H1 (cell line): ENCODE measurements around the gene OR13J1. TPM values are rescaled to one million over a fixed set of nuclear protein-coding genes. Genes with fewer than 3 reads are reported as not detected.

Experiments
- CTCF ChIA-PET: fragments of 300-600 bp; sonication (Branson Sonifier 250); formaldehyde crosslinking; loops from one replicate; lab custom pipeline; 2021; ENCODE audit not compliant: partially characterized antibody; lab: Charles Lee
- POLR2A ChIA-PET: fragments of 300-600 bp; sonication (Branson Sonifier 250); formaldehyde crosslinking; loops from one replicate; lab custom pipeline; 2021; ENCODE audit warnings: inconsistent platforms; ENCODE audit not compliant: partially characterized antibody; lab: Charles Lee
- DNase-seq, 2 experiments: peaks; one replicate each; pipeline versions ENCODE4 v3.0.0 to v3.0.0-alpha.2; 2010 to 2022; ENCODE audit warnings: low spot score in 2 of 2, low read depth in 1 of 2, mixed read lengths in 1 of 2
- FAIRE-seq: peaks from 2 replicates; lab custom pipeline; 2011; peaks lifted over from hg19 to GRCh38; lab: Jason Lieb, UNC
- H2AFZ ChIP-seq: 2 replicates; pipeline ENCODE4 v1.8.1; 2012; ENCODE audit warnings: low read length, inconsistent platforms
- H2AK5ac ChIP-seq: 2 replicates; pipeline ENCODE4 v1.6.1; 2013; ENCODE audit warnings: low read depth, low read length
- H2BK120ac ChIP-seq: replicated peaks from 2 replicates; pipeline ENCODE3; 2013; ENCODE audit warnings: low read depth, low read length, inconsistent platforms
- H2BK12ac ChIP-seq: 2 replicates; pipeline ENCODE4 v1.6.1; 2013; ENCODE audit warnings: low read depth, low read length
- H2BK15ac ChIP-seq: 2 replicates; pipeline ENCODE4 v1.6.1; 2013; ENCODE audit warnings: low read length
- H2BK20ac ChIP-seq: 2 replicates; pipeline ENCODE4 v1.6.1; 2013; ENCODE audit warnings: low read length
- H2BK5ac ChIP-seq: 2 replicates; pipeline ENCODE4 v1.6.1; 2013; ENCODE audit warnings: low read depth, low read length
- H3K14ac ChIP-seq: 2 replicates; pipeline ENCODE4 v1.6.1; 2013; ENCODE audit warnings: inconsistent platforms; ENCODE audit not compliant: insufficient read length
- H3K18ac ChIP-seq: 2 replicates; pipeline ENCODE4 v1.6.1; 2013; ENCODE audit warnings: low read length; ENCODE audit errors: extremely low read depth
- H3K23ac ChIP-seq: 2 replicates; pipeline ENCODE4 v1.6.1; 2013; ENCODE audit warnings: inconsistent platforms; ENCODE audit not compliant: insufficient read length
- H3K23me2 ChIP-seq: 2 replicates; pipeline ENCODE4 v1.6.1; 2013; ENCODE audit warnings: low read depth, low read length
- H3K27ac ChIP-seq: 2 replicates; pipeline ENCODE4 v1.6.1; 2011; ENCODE audit warnings: low read depth, low read length, inconsistent platforms
- H3K27me3 ChIP-seq, 4 experiments: replicated peaks in 1 of 4; 1 replicate in 1 of 4; 2 replicates in 3 of 4; pipeline versions ENCODE4 v1.6.1 to v1.8.1; 2011 to 2013; ENCODE audit warnings: low read length in 3 of 4, mild to moderate bottlenecking in 3 of 4, inconsistent platforms in 2 of 4, mixed read lengths in 2 of 4, moderate library complexity in 1 of 4; ENCODE audit not compliant: control insufficient read depth in 3 of 4, insufficient read depth in 3 of 4; ENCODE audit errors: extremely low read depth in 1 of 4
- H3K36me3 ChIP-seq, 4 experiments: 2 replicates each; pipeline versions ENCODE4 v1.6.1 to v1.8.1; 2011 to 2013; ENCODE audit warnings: mild to moderate bottlenecking in 4 of 4, low read length in 3 of 4, moderate library complexity in 2 of 4, control low read depth in 1 of 4, inconsistent platforms in 1 of 4; ENCODE audit not compliant: insufficient read depth in 4 of 4, control insufficient read depth in 2 of 4
- H3K4ac ChIP-seq: replicated peaks from 2 replicates; pipeline ENCODE3; 2013; ENCODE audit warnings: low read length, low read depth, mixed read lengths, inconsistent platforms; ENCODE audit not compliant: insufficient read length
- H3K4me1 ChIP-seq, 4 experiments: replicated peaks in 1 of 4; 1 replicate in 1 of 4; 2 replicates in 3 of 4; pipeline versions ENCODE4 v1.6.1 to v1.8.1; 2011 to 2013; ENCODE audit warnings: low read length in 3 of 4, inconsistent platforms in 2 of 4, mixed read lengths in 1 of 4; ENCODE audit not compliant: insufficient read depth in 4 of 4, control insufficient read depth in 3 of 4
- H3K4me2 ChIP-seq, 2 experiments: 2 replicates each; pipeline versions ENCODE4 v1.6.1 to v1.8.1; 2011 to 2013; ENCODE audit warnings: low read depth in 2 of 2, low read length in 2 of 2, control low read depth in 1 of 2, inconsistent platforms in 1 of 2, mild to moderate bottlenecking in 1 of 2; ENCODE audit not compliant: insufficient read depth in 1 of 2
- H3K4me3 ChIP-seq, 4 experiments: fragments of 200-600, 300-600 bp in 1 of 4; sonication (generic), shearing (Covaris generic), sonication (Bioruptor Twin) in 1 of 4; 2 replicates each; pipeline versions ENCODE4 v1.5.1 to v1.8.1; 2011 to 2016; ENCODE audit warnings: low read length in 4 of 4, low read depth in 3 of 4, control low read depth in 2 of 4, inconsistent platforms in 2 of 4, mild to moderate bottlenecking in 2 of 4, mixed read lengths in 1 of 4, moderate library complexity in 1 of 4; ENCODE audit not compliant: insufficient read depth in 2 of 4; ENCODE audit errors: extremely low read depth in 1 of 4
- H3K56ac ChIP-seq: replicated peaks from 2 replicates; pipeline ENCODE3; 2013; ENCODE audit warnings: low read depth, mild to moderate bottlenecking, mixed read lengths, low read length, inconsistent platforms; ENCODE audit not compliant: insufficient read length
- H3K79me1 ChIP-seq: 2 replicates; pipeline ENCODE4 v1.6.1; 2013; ENCODE audit warnings: low read depth, low read length, control low read depth
- H3K79me2 ChIP-seq, 2 experiments: 2 replicates each; pipeline versions ENCODE4 v1.6.1 to v1.8.1; 2012 to 2013; ENCODE audit warnings: low read length in 2 of 2, mild to moderate bottlenecking in 2 of 2, inconsistent platforms in 1 of 2; ENCODE audit not compliant: insufficient read depth in 2 of 2, control insufficient read depth in 1 of 2
- H3K9ac ChIP-seq, 4 experiments: replicated peaks in 1 of 4; 1 replicate in 1 of 4; 2 replicates in 3 of 4; pipeline versions ENCODE4 v1.6.1 to v1.8.1; 2011 to 2013; ENCODE audit warnings: low read depth in 3 of 4, low read length in 3 of 4, control low read depth in 2 of 4, mild to moderate bottlenecking in 2 of 4, moderate library complexity in 2 of 4, inconsistent platforms in 1 of 4; ENCODE audit errors: extremely low read depth in 1 of 4
- H3K9me3 ChIP-seq, 2 experiments: 2 replicates each; pipeline versions ENCODE4 v1.6.1 to v1.8.1; 2012 to 2013; ENCODE audit warnings: mild to moderate bottlenecking in 2 of 2, moderate library complexity in 2 of 2, control low read depth in 1 of 2, inconsistent platforms in 1 of 2, low read depth in 1 of 2, low read length in 1 of 2, mixed read lengths in 1 of 2; ENCODE audit not compliant: insufficient read depth in 2 of 2
- H4K20me1 ChIP-seq, 2 experiments: replicated peaks in 1 of 2; 2 replicates each; pipeline versions ENCODE3 to v1.8.1; 2011 to 2013; ENCODE audit warnings: inconsistent platforms in 2 of 2, low read length in 2 of 2, mild to moderate bottlenecking in 1 of 2; ENCODE audit not compliant: insufficient read depth in 2 of 2, control insufficient read depth in 1 of 2
- H4K5ac ChIP-seq: 2 replicates; pipeline ENCODE4 v1.6.1; 2013; ENCODE audit warnings: low read length, low read depth, mixed read lengths, inconsistent platforms; ENCODE audit not compliant: insufficient read length
- H4K8ac ChIP-seq: 2 replicates; pipeline ENCODE4 v1.8.0; 2013; ENCODE audit warnings: mild to moderate bottlenecking, moderate library complexity, low read length, inconsistent platforms; ENCODE audit not compliant: insufficient read depth; ENCODE audit errors: extremely low read depth
- H4K91ac ChIP-seq: replicated peaks from 2 replicates; pipeline ENCODE3; 2013; ENCODE audit warnings: low read length, mixed read lengths, inconsistent platforms; ENCODE audit not compliant: insufficient read length
- CTCF ChIP-seq, 3 experiments: IDR thresholded peaks; 1 replicate in 2 of 3; 2 replicates in 1 of 3; pipeline versions ENCODE4 v1.5.1 to v1.6.1; 2011; ENCODE audit warnings: low read length in 3 of 3, mild to moderate bottlenecking in 3 of 3, inconsistent platforms in 2 of 3, low read depth in 1 of 3, moderate library complexity in 1 of 3; ENCODE audit not compliant: insufficient read depth in 1 of 3; ENCODE audit errors: control extremely low read depth in 1 of 3
- NANOG ChIP-seq: IDR thresholded peaks from 2 replicates; pipeline ENCODE4 v1.6.1; 2011; ENCODE audit warnings: low read length, low read depth, mild to moderate bottlenecking, inconsistent platforms; ENCODE audit not compliant: insufficient read depth, poor library complexity, severe bottlenecking
- PHF8 ChIP-seq: fragments of 200-600 bp; sonication (generic); conservative IDR thresholded peaks from 2 replicates; pipeline ENCODE4 v1.7.1; 2012; ENCODE audit warnings: low read depth, mild to moderate bottlenecking, inconsistent platforms, low read length, moderate library complexity
- POLR2AphosphoS5 ChIP-seq: IDR thresholded peaks from 2 replicates; pipeline ENCODE4 v1.6.1; 2011; ENCODE audit warnings: low read depth, low read length
- POU5F1 ChIP-seq: IDR thresholded peaks from 2 replicates; pipeline ENCODE4 v1.6.1; 2011; ENCODE audit warnings: low read depth, mild to moderate bottlenecking, low read length, moderate library complexity
- SP1 ChIP-seq: IDR thresholded peaks from 2 replicates; pipeline ENCODE4 v1.6.1; 2011; ENCODE audit warnings: low read depth, low read length
- SP2 ChIP-seq: IDR thresholded peaks from 2 replicates; pipeline ENCODE4 v1.6.1; 2012; ENCODE audit warnings: mild to moderate bottlenecking, low read length, inconsistent platforms
- TEAD4 ChIP-seq: IDR thresholded peaks from 2 replicates; pipeline ENCODE4 v1.6.1; 2012; ENCODE audit warnings: low read depth, low read length, inconsistent platforms, mixed read lengths
- WGBS, 2 experiments: shearing (Covaris generic) in 1 of 2; methylation state at CpG; one replicate each; pipeline versions ENCODE4 v1.1.6 to v1.1.7; 2013 to 2015; ENCODE audit warnings: low lambda C conversion rate in 2 of 2, mixed read lengths in 2 of 2, inconsistent platforms in 1 of 2, low coverage in 1 of 2, missing lambda C conversion rate in 1 of 2; ENCODE audit not compliant: insufficient replicate concordance in 2 of 2, insufficient coverage in 1 of 2, insufficient read length in 1 of 2; ENCODE audit errors: extremely low coverage in 1 of 2, missing lambda C conversion rate in 1 of 2; 5-methylcytosine and 5-hydroxymethylcytosine counted together
- polyA plus RNA-seq, 7 experiments: library from polyadenylated mRNA; depleted of rRNA in 3 of 7; stranded (reverse) in 5 of 7; unstranded in 2 of 7; fragments of >200 nt in 5 of 7; fragments of 200-250 nt in 2 of 7; gene quantifications; 1 replicate in 5 of 7; 2 replicates in 1 of 7; 4 replicates in 1 of 7; pipeline versions ENCODE4 v1.2.1 to v1.2.3, GENCODE V29; 2011 to 2013; ENCODE audit warnings: missing spikeins in 2 of 7, mixed read lengths in 2 of 7
- total RNA-seq: library from RNA; stranded (reverse); fragmentation: NEBNext Ultra II Directional; extraction: Animal tissue kit (Norgen Biotek cat#: 25700); gene quantifications from 2 replicates; pipeline ENCODE4 v1.2.1, GENCODE V29; 2021

The OR13J1 gene
- total and polyA plus RNA-seq, 2 of the 8 experiments (the other 6 are each of a cell fraction or from before 2014, with no cell fraction given): not detected

GRCh38 chr9:35844628-35845270 is 25.5 kb downstream of the OR13J1 start:
- Histone ChIP-seq H3K4ac (no peak overlapping the region), H4K91ac (no peak overlapping the region), H3K9me3 (no peaks in the 10 kb centered on the region), H3K23me2 (peaks cover 15% of the 10 kb centered on the region), H3K79me1 (no peaks in the 10 kb centered on the region; the same call in 1 of the 2 replicates), H3K9ac (no peak overlapping the region), H2BK15ac (no peak overlapping the region), H3K36me3 (peaks cover 0 to 4% (median 0%) of the 10 kb centered on the region in 4 experiments; a peak in 1 of 8 replicates), H2BK5ac (no peak overlapping the region), H3K4me1 (peaks cover 11 to 25% (median 14%) of the 10 kb centered on the region in 4 experiments), H3K79me2 (no peaks in the 10 kb centered on the region), H2AFZ (no peak overlapping the region), H2BK12ac (no peak overlapping the region; the same call in 1 of the 2 replicates), H3K23ac (no peak overlapping the region), H3K4me3 (peak overlapping the region in 1 of 4 experiments; percentile 70; a peak in 2 of 8 replicates), H2BK120ac (no peak overlapping the region), H3K27ac (no peak overlapping the region), H4K20me1 (no peaks in the 10 kb centered on the region), H2AK5ac (no peak overlapping the region), H4K8ac (no peak overlapping the region), H3K27me3 (peaks cover 0 to 12% (median 9%) of the 10 kb centered on the region in 4 experiments; a peak in 6 of 7 replicates), H3K56ac (no peak overlapping the region), H3K18ac (no peak overlapping the region), H3K14ac (no peak overlapping the region), H2BK20ac (no peak overlapping the region), H4K5ac (no peak overlapping the region), H3K4me2 (peak overlapping the region; percentile 80 to 98)
- FAIRE-seq (no peak), DNase-seq (no peak)
- WGBS, 2 experiments: 54% methylated on average over 7 of the region's 7 CpGs; no CpG with 5 or more reads in 1 of the 2 experiments
- TF ChIP-seq POLR2AphosphoS5 (0 out of 2 replicates have a peak, but pooled peaks have one; percentile 38), NANOG (peak; percentile 10), SP1 (peak; percentile 69; the same call in 1 of the 2 replicates), CTCF (IDR thresholded peaks at IDR 0.05; ENCODE audit: control extremely low read depth in 1 of 3, insufficient read depth in 1 of 3, low read depth in 1 of 3, low read length in 3 of 3) (no peak), PHF8 (no peak), POU5F1 (no peak), TEAD4 (peak; percentile 82; the same call in 1 of the 2 replicates), SP2 (no peak)
- CTCF ChIA-PET: interaction anchor here (0.6 to 16.5 kb wide), 7 partner anchors 9 to 473 kb away, joined by 3 to 172 read pairs (median 4); partner anchors contain the start of genes FAM221B, HINT2 and TMEM8B
- POLR2A ChIA-PET: interaction anchor here (1.3 to 5.9 kb wide), 6 partner anchors 9 to 30 kb away, joined by 3 to 43 read pairs (median 4); partner anchors contain the start of gene HINT2
